HG03103 (cell line): ENCODE results near the gene SGCD.

ENCODE experiments used
- ATAC-seq: cut with Tn5 transposase; IDR thresholded peaks from one replicate; pipeline ENCODE4 v1.9.1; 2021; ENCODE audit warnings: low read depth; ENCODE audit not compliant: unreplicated experiment

The SGCD gene

DNA sequence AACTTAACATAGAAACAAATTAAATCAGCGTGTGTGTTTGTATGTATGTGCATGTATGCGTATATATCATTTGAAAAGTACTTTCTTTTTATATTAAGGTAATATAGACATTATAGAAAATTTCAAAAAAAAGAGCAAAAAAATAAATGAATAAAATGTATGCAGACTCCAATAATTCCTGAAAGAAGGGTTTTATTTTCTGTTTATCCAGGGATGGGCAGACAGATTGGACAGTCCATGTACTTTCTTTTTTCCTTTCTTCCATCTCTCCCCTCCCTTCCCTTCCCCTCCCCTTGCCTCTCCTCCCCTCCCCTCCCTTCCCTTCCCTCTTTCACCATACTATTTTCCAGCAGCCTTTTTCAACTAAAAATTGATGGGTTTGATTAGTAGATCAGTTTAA is 123.8 kb downstream of the SGCD start:
- no peak for ATAC-seq

- no peak for ATAC-seq
Observed at GRCh38 chr5:156451505-156451904, 124.5 kb downstream of the SGCD start.

- ATAC-seq = no peak
Observed at GRCh38 chr5:156456857-156457256, 129.9 kb downstream of the SGCD start.

DNA sequence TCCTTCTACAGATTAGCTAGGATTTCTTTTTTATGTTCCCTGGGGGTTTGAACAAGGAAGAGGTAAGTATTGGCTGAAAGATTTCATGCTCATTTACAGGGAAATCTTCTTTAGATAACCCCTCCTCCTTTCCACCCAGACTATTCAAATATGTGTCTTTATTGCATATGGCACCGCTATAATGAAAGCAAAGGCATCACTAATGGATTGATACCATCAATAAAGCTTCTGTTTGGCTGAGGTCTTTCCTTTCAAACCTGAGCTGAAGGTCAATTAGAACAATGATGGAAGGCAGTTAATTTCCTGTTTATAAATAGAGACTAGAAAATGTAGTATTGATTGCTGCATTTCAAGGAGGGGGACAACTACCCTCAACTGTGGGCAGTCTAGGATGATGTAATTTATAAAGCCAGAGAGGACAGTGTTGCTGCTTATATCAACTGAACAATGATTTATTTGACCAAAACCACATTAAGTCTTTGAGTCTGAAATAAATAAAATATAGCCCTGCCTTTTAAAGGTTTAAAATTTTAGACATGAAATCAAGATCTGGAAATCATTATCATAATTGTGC is 132.9 kb downstream of the SGCD start:
- no peak for ATAC-seq

DNA sequence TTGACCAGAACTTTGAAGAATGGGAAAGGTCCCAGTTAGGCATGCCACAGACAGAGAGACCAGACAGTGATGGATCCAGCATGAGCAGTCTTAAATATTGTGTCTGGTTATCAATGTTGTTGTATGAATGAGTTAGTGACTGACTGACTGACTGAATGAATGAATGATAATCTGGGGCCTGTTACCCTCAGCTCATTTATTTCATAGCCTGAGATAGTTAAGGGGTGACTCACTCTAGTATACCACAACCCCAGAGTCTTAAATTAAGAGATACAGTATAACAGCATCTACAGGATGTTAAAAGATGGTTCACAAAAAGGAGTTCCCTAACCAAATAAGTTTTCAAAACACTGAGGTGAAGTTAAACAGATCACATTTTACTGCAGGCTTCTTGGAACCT is 133.5 kb downstream of the SGCD start:
- no peak for ATAC-seq

GRCh38 chr5:156466871-156467270 is 139.9 kb downstream of the SGCD start:
- no peak for ATAC-seq

- ATAC-seq = no peak
Observed at GRCh38 chr5:156469636-156470035, 142.7 kb downstream of the SGCD start.

DNA sequence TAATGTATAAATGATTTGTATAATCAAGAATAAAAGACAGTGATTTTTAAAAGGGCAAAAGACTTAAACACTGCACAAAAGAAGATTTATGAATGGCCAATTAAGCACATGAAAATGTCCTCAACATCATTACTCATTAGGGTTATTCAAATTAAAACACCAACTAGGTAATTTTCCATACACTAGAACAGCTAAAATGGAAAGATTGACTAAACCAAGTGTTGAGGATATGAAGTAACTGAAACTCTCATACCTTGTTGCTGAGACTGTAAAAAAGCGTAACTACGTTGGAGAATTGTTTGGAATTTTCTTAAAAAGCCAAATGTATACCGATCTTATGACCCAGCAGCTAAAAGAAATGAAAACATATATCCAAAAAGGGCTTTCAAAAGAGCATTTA is 144.9 kb downstream of the SGCD start:
- ATAC-seq = no peak

DNA sequence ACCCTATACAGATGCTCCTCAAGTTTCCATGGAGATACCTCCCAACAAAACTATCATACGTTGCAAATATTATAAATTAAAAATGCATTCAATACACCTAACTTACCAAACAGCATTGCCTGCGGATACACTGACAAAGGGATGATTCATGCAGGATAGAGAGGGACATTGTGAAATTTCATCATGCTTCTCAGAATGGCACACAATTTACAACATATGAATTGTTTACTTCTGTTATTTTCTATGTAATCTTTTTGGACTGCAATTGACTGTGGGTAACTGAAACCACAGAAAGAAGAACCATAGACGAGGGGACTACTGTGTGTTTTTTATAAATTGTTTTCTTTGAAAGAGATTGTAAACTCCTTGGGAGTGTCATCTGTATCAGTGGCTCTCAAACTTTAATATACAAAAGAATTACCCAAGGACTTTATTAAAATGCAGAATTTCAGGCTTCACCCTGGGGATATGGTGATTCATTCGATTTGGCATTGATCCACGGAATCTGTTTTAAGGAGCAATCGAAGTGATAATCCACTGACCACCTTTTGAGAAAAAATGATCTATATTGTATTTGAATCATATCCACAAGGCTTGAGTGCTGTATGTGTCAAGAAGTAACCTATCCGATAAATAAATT is 146.4 kb downstream of the SGCD start:
- ATAC-seq = no peak

GRCh38 chr5:156474251-156474650 is 147.3 kb downstream of the SGCD start:
- ATAC-seq = no peak

GRCh38 chr5:156475182-156476157 is 148.5 kb downstream of the SGCD start:
- no peak for ATAC-seq

DNA sequence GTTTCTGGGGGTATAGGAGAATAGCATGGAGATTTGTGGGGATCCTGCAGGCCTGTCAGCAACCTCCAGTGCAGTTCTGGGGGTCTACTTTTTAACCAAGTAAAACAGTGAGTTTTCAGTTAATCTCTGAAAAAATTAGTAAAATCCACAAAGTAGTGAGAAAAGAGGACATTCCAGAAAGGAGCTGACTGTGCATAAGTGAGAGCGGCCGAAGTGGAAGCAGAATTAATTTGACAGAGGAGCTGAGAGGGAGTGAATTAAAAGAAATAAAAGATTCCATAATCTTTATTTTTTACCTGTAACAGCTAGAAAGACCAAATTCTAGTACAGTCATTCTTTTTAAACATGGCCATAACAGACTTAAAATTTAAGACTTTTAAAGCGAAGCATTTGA is 149.2 kb downstream of the SGCD start:
- no peak for ATAC-seq

DNA sequence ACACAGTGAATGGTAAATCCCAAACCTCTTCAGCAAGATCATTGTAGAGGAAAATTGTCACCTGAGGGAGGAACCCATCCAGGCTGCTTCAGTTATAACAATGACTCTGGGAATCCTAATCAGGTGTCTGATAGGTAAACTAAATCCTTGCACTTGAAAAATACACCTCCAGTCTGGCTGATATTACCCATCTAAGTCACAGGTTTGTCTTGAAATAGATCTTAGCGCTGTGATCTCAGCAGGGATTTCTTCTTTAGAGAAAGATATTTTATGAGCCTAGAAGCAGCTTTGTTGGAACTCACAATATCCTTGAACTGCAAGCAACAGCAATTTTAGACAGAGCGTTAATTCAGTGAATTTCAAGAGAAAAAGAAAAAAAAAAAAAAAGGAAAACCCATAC is 149.7 kb downstream of the SGCD start:
- ATAC-seq = no peak

DNA sequence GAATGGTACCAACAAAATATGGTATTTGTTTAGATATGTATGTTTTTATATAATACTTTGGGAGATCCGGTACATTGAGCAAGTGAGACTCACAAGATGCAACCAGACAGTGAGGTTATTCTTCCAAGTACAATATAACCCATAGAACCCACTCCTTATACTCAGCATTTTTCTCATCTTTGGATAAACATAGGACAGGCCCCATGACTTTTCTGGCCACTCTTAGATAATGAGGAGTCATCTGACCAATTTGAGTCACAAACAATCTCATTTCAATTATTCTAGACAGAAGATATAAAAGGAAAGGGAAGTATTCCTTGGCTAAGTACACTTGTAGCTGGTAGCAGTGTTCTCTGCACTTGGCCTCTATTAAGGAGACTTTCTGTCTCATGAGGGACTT is 150.2 kb downstream of the SGCD start:
- ATAC-seq = no peak

- ATAC-seq = no peak
Observed at GRCh38 chr5:156479849-156480248, 152.9 kb downstream of the SGCD start.

DNA sequence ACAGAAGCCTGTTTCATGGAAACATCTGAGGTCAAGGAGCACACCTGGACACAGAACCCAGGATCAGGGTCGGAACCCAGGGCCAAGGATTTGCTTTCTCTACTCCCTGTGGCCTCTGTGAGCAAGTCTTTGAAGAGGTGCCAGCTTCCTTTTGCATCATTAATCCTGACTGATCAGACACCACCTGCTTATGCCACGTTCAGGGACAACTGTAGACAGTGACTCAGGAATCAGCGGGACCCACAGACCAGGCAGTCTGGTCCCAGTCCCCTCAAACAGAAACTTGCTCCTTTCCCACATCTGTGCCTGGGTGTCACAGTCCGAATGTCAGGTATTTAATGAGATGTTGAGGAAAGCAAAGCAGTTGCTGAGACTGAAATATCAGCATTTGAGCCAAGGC is 154.8 kb downstream of the SGCD start:
- ATAC-seq = no peak

GRCh38 chr5:156482818-156483217 is 155.9 kb downstream of the SGCD start:
- no peak for ATAC-seq

- no peak for ATAC-seq
Observed at GRCh38 chr5:156486394-156487238, 159.7 kb downstream of the SGCD start.

DNA sequence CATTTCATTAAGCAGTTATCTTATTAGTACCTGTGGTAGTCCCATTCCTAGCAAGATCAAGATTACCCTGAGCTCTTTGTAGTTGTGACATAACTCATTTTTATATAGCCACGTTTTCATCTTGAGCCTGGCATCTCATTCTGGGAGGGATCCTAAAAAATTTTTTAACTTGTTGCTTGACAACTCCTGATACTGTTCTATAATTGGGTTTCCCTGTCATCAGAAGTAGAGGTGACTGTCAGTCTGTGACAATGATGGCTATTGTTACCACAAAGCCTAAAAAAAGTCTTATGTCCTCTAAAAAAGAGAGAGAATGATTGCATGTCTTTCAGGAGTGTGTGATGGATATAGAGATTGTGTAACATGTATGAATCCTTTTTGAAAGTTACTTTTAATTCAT is 164.8 kb downstream of the SGCD start:
- no peak for ATAC-seq

DNA sequence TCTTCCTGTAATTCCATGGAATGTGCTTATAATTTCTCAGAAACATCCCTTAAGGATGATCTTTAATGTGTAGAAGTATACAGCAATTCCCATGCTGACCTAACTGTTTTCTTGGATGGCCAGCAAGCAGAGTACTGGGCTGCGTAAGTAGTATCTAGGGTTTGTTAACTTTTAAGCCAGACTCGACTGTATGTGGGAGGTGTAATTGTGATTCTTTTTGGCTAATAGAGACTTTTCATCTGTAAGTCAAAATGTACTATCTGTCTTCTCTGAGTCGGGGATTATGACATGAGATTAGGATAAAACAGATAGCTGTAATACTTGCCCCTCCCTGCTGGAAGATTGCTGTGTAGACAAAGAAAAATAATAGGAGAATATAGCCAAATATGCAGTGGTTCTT is 169.3 kb downstream of the SGCD start:
- ATAC-seq = no peak

- ATAC-seq = no peak
Observed at GRCh38 chr5:156497804-156498208, 170.8 kb downstream of the SGCD start.
